GM19328 (cell line): ENCODE measurements around the gene CEP295NL.
"Not testable (repeated sequence)": the region's sequence is repeated elsewhere in the genome, so short reads cannot be mapped to it uniquely, and the experiment has no call there.

Source experiments
- ATAC-seq: cut with Tn5 transposase; IDR thresholded peaks from one replicate; pipeline ENCODE4 v1.9.1; 2021; ENCODE audit warnings: mild to moderate bottlenecking, moderate library complexity; ENCODE audit not compliant: unreplicated experiment

CEP295NL gene, protein sequence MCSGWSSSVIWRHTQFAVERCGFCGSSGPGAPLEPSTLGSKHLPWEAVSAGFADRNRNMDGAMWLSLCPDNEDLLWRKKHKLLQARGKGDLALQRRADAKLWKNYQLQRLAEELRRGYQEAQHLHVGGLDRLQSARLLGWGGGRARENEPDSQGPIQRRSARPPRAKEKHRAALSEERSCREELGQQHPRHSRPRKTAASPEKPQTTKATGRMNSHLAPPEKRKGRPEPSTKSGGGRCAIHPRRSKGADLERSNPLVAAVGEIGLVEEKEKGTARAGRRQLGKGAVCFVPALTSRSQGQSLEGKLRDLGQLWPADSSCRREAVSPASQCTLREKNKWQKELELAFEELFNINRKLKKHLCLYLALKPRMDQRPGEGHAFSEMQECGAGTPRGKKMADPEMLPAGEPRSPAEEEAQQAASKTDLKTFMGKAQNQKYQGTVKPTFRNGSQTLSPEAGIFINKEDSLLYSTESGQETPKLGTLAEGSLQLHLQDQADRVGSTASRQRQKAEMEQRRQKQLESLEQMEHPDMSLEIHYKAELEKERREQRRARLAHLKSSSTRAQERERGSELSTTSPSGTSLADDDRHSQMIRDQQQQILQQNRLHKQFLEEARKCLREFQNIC

DNA sequence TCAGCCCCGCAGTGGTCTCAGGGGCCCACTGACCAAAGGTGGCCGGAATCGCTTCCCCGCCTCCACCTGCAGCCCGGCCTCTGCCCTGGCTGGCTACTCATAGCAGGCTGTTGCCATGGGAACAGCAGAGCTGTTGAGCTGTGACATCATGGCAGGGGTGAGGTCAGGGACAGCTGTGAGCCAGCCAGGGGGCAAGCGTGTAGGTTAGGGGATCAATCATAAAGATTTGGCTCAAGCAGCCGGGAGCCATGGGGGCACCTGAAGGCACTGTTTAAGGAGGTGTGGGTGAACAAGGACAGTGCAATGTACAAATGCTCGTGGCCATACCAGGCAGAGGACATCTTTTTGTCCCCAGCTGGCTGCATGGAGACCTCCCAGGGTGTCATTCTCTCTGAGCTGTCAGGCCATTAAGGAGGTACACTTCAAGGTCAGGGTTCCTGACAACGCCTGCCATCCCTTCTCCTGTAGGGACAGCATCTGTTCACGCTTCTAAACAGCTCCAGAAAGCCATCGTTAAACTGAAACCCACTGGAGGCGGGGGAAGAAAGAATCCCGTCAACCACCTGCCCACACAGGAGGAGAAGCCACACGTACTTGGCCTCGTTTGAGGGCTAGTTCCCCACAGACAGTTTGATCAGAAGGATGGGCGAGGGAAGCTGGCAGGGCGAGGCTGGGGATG lies at the start of gene CEP295NL:
CEP295NL (minus strand) TSS at position 101 of the 679 bp plus-strand sequence. CDS start 1,373 bp downstream, outside the sequence.
- no peak for ATAC-seq

DNA sequence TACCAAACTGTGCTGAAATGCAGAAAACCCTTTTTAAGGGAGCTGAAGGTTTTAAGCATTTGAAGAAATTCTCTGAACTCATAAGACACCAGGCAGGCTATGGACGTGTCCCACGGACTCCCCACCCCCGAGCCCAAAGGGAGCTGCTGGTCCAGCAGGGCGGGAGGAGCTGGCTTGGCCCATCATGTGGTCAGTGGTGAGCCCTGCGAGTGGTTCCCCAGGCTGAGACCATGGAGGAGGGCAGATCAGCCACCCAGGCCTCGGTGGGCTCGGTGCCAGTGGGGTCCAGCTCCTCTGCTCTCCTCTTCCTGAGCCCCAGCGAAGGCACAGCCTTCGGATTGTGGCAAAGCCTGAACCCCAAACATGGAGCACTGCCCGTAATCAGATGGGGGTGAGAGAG lies 49.7 kb upstream of the CEP295NL start:
- no peak for ATAC-seq

DNA sequence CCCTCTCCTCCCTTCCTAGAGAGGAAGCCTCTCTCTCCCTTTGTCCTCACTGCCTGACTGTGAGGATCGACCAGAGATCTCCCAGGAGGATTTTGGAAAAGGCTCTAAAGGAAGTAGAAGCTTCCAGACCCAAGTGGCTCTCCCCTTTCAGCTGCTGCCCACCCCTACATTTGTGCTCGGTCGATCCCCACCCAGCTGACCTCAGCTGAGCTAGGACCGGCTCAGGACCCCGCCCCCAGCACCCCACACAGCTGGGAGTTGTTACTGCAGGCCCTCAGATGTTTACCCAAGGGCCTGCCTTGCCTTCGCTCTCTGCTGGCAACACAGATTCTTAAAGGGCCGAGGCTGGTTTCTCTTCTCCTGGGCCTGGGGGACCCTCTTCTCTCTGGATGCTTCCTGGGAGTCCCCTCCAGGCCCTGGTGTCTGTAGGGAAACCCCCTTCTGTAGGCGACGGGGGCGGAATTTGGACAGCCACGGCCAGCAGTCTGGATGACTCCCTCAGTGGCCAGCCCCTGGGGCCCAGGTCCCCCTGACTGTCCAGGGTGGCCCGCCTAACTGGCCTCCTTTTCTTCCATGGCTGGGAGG lies 49.1 kb upstream of the CEP295NL start:
- ATAC-seq: no peak

DNA sequence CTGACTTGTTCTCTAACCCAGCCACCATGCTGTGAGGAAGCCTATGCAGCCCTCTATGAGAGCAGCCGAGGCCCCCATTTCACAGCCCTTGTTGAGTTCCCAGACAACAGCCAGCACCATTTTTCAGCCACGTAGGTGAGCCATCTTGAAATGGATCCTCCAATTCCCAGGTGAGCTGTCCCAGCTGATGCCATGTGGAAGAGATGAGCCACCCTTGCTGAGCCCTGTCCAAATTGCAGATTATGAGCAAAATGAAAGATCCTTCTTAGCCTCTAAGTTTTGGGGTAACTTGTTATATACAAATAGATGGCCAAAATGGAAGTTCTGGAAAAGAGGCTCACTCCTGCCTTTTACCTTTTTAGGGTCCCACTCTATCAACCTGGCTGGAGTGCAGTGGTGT lies 47.9 kb upstream of the CEP295NL start:
- no peak for ATAC-seq

DNA sequence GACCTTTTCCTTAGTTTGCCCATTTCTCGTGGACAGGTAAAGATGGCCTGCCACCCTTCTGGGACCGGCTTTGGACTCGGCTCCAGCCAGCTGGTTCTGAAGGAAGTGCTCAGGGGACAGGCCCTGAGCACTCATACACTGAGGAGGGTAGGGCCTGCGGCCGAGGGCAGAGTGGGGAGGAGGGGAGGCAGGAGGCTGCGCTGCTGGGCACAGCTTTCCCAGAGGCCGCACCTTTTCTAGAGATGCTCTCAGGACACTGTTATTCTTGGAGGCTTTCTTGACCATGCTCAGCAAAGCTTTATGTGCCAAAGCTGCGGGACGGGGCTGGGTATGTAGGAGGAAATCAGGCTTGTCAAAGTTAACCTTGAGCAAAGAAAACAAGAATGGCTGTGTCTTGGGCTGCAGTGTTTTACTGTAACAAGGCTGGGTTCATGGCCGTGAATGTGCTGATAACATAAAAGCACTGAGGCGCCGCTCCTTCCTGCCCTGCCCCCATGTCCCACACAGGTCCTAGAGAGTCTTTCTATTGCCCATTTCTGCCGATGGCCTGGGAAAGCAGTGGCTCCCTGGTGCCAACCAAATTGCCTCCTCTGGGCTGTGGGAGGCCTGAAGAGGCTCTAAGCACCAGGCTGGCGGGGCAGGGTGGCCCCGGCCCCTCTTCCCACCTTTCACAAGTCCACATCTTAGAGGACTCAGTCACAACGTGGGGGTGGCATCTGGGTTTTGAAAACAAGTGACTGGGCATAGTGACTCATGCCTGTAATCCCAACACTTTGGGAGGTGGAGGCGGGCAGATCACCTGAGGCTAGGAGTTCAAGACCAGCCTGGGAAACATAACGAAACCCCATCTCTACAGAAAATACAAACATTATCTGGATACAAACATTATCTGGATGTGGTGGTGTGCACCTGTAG lies 44.5 kb upstream of the CEP295NL start:
- ATAC-seq: no peak

DNA sequence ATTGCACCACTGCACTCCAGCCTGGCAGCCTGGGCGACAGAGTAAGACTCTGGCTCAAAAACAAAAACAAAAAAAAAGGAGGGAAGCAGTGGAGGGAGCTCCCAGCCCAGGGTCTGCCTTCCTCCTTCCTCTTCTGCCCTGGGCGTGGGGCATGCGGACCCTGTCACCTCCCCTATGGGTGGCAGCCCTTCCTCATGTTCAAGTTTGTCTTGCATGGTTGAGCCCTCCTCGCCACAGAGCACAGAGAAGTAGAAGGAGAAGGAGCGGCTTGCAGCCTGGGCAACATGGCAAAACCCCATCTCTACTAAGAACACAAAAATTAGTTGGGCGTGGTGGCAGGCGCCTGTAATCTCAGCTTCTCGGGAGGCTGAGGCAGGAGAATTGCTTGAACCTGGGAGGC lies 43.6 kb upstream of the CEP295NL start:
- no peak for ATAC-seq

DNA sequence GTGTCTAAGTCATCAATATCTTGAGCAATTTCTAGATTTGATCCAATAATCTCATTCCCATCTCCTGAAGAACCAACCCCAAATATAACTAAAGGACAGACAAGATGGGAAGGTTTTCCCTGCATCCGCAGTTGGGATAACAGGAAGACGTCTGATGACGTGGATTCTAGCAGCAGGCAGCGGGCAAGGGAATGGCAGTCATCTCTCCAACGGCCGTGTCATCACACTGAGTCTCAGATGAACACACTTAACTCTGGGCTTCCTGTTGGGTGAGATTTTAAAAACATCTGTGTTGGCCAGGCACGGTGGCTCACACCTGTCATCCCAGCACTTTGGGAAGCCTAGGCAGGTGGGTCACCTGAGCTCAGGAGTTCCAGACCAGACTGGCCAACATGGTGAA lies 43.1 kb upstream of the CEP295NL start:
- no peak for ATAC-seq

DNA sequence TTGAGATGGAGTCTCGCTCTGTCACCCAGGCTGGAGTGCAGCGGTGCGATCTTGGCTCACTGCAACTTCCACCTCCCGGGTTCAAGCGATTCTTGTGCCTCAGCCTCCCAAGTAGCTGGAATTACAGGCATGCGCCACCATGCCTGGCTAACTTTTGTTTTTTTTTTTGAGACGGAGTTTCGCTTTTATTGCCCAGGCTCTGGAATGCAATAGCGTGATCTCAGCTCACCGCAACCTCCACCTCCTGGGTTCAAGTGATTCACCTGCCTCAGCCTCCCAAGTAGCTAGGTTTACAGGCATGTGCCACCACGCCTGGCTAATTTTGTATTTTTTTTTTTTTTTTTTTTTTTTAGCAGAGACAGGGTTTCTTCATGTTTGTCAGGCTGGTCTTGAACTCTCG lies 42.5 kb upstream of the CEP295NL start:
- not testable (repeated sequence) for ATAC-seq

DNA sequence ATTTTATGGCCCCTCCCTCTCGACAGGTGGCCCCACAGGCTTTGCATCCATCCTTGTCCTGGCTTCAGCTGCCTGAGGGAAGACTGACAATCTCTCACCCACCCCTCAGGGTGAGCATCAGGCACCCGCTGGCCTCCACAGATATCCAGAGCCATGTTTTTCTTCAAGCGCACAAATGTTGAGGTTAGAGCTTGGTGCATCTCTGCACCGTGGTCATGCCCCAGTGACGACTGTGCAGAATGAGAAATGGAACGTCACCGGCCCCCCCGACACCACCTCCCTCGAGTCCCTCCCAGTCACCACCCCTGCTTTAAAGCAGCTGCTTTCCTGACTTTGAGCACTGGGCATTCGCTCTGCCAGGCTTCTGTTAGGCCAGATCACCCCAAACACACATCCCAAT lies 42.0 kb upstream of the CEP295NL start:
- ATAC-seq: no peak

DNA sequence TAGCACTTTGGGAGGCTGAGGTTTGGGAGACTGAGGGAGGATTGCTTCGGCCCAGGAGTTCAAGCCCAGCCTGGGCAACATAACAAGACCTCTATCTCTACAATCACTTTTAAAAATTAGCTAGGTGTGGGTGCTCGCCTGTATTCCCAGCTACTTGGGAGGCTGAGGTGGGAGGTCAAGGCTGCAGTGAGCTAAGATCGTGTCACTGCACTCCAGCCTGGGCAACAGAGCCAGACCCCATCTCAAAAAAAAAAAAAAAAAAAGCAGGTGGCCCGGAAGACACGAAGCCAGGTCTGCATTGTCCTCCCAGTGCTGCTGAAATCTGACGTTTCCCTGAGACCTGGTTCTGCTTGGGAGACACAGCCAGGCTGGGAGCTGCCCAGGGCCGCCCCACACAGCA lies 41.0 kb upstream of the CEP295NL start:
- no peak for ATAC-seq

DNA sequence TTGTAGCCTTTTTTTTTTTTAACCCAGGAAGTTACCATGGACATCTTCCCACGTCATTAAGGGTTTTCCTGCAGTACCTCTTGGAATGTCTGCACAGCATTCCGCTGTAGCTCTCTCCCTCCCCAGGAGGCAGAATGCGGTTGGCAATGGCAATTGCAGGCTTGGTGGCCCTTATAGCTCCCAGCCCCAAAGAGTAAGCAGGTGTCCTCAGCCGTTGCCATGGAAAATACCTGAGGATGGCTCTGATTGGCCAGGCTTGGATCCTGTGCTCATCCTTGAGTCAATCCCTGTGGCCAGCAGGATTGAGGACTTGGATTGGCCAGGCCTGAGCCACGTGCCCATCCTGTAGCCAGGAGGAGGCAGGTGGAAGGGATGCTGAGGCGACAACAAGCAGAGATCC lies 37.7 kb upstream of the CEP295NL start:
- no peak for ATAC-seq

DNA sequence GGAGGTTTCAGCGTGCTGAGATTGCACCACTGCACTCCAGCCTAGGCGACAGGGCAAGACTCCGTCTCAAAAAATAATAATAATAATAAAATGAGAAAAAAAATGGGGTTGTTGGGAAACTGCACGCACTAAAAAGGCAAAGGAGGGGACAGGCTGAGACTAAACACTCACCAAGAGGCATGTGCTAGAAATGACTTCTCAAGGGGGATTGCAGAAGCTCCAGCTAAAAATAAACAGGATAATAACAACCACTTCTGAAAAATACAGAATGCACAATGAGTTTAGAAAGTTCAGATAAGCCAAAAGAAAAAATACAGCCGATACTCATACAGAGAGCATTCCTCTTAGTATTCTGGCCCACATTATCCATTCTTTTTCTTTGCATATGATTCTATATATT lies 37.3 kb upstream of the CEP295NL start:
- ATAC-seq: no peak

DNA sequence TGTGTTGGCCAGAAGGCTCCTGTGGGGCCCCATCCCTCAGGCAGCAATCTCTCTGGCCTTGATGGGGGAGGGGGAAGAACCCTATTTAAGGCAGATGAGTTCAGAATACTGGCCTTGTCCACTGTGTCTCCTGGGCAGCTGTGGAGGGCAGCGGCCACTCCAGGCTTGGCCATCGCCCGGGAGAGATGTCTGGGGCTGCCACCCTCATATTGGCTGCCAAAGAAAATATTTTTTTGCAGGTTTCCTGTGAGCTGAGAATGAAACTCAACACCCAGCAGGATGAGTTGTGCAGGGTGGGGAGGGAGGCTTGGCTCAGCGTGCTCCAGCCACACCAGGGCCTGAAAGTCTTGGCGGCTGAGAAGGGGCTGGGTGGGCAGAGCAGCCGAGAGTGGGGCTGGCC lies 36.6 kb upstream of the CEP295NL start:
- no peak for ATAC-seq

DNA sequence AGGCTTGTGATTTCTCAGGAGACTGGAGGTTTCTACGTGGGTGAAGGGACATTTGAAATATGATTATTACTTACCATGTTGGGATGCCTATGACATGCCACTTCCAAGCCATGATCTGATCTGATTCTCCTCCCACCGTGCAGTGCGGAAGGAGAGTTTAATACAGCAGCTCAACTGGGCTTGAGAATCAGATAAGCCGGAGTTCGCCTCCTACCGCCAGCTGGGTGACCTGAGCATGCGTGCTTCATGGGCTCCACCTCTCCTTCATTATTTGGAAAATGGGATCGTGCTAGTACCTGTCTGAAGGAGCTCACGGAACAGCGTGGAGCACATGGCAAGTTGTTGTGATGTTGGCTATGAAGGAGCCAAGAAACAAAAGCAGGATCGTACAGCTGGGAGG lies 34.6 kb upstream of the CEP295NL start:
- no peak for ATAC-seq

DNA sequence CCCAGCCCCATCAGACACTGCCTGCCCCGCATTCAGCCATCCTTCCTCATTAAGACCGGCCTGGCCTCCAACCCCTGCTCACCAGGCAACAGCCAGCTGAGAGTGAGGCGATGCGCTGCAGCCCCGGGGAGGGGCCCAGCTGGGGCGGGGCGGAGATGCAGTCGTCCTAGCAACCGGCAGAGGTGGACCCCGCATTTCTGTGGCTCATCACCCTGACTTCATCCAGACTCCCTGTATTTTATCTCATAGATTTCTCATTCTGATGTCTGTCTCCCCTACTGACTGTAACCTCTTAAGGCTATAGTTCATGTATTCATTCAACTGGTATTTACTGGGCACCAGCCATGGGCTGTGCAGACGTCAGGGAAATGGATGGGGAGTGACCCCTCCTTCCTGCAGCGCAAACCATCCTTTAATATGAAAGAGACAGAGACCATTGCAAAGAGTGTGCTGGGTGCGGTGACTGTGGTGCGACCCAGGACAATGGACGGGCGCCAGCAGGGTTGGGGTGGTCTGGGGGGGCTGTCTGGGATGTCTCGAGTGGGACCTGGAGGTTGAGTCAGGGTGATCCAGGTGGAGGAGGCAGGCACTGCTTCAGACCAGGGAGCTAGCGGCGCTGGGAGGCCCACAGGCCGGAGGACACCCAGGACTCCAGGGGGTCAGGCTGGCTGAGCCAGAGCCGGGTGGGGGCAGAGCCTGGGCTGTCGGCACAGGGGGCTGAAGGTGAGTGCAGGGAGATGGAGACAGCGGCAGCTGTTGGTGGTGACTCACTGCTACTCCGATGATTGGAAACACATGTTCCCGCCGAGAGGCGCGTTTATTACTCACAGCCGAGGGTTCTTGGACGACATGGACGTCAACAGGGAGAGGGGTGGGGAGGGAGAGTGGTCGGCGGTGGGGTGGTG lies 32.7 kb upstream of the CEP295NL start:
- ATAC-seq: no peak

DNA sequence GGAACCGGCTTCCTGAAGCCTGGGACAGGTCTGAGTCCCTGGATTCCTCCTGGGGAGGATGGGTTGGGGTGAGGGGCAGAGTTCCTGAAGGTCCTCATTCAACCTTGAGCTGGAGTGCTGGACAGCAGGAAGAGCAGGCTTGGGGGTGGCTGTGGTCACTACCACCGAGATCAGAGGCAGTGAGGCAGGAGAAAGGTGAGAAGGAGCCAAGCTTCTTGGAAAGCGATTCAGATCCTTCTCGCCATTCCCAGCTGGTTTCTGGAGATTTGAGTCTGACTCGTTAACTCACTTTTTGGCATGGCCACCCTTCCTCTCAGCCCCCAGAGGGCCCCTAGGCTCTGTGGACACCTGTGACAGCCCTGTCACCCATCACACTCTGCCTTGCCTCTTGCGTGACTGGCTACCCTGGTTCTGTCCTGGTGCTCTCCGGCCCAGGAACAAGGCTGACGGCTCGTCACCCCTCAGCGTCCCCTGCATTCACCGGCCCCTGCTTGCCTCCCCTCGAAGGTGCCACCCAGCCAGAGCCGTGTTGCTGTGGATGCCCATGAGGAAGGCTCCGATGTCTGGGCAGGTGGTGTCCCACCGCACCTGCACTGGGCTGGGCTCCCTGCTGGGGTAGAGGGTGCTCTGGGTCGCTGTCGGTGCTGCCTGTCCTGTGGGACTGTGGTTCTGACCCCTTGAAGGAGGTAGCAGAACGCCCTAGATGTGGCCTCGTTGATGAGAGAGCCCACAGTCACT lies 31.8 kb upstream of the CEP295NL start:
- ATAC-seq: no peak

DNA sequence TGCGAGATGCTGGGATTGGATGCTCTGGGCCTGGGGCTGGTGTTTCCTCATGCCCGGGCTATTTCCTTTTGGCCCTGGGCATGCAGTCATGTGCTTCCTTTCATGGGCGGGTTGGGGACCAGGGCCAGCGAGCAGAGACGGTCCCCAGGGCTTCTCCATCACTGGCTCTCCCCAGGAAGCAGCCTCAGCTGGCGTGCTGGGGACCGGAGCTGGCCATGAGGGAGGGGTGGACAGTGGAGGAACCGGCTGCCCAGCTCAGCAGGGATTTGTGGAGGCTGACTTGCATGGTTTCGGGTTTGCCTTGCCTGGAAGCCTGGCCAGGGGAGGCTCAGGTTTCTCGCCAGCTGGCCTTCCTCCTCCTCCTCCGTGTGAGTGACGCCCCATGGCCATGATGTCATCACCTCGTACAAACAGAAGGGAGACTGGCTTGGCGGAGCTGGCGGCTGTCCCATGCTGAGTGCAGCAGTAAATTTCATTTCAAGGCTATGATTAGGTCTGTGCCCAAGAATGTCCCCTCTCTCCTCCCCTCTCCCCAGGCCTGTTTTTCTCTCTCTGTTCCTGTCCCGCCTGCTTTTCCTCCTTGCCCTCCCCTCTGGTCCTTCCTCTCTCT lies 31.1 kb upstream of the CEP295NL start:
- ATAC-seq: no peak
